T-helper 1 cell (primary cell): ENCODE data around the gene ENO2.

ENCODE experiments used
- DNase-seq, 5 donors: peaks; one replicate each; pipeline ENCODE4 v3.0.0-alpha.2; 2012 to 2020

Gene ENO2

DNA sequence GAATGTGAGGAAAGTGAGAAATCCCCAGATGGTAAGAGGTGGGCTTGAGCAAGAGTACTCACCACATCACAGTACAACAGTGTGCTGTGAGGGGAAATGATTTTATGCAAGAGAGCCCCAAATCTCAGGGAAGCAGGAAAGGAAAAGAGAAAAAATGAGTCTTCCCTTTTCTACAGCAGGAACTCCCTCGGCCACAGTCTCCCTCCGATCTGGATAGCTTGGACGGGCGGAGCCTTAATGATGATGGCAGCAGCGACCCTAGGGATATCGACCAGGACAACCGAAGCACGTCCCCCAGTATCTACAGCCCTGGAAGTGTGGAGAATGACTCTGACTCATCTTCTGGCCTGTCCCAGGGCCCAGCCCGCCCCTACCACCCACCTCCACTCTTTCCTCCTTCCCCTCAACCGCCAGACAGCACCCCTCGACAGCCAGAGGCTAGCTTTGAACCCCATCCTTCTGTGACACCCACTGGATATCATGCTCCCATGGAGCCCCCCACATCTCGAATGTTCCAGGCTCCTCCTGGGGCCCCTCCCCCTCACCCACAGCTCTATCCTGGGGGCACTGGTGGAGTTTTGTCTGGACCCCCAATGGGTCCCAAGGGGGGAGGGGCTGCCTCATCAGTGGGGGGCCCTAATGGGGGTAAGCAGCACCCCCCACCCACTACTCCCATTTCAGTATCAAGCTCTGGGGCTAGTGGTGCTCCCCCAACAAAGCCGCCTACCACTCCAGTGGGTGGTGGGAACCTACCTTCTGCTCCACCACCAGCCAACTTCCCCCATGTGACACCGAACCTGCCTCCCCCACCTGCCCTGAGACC, 21.2 kb downstream of the ENO2 start:
- DNase-seq, result no peak

DNA sequence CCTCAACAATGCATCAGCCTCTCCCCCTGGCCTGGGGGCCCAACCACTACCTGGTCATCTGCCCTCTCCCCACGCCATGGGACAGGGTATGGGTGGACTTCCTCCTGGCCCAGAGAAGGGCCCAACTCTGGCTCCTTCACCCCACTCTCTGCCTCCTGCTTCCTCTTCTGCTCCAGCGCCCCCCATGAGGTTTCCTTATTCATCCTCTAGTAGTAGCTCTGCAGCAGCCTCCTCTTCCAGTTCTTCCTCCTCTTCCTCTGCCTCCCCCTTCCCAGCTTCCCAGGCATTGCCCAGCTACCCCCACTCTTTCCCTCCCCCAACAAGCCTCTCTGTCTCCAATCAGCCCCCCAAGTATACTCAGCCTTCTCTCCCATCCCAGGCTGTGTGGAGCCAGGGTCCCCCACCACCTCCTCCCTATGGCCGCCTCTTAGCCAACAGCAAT, 21.8 kb downstream of the ENO2 start:
- DNase-seq, result no peak

DNA sequence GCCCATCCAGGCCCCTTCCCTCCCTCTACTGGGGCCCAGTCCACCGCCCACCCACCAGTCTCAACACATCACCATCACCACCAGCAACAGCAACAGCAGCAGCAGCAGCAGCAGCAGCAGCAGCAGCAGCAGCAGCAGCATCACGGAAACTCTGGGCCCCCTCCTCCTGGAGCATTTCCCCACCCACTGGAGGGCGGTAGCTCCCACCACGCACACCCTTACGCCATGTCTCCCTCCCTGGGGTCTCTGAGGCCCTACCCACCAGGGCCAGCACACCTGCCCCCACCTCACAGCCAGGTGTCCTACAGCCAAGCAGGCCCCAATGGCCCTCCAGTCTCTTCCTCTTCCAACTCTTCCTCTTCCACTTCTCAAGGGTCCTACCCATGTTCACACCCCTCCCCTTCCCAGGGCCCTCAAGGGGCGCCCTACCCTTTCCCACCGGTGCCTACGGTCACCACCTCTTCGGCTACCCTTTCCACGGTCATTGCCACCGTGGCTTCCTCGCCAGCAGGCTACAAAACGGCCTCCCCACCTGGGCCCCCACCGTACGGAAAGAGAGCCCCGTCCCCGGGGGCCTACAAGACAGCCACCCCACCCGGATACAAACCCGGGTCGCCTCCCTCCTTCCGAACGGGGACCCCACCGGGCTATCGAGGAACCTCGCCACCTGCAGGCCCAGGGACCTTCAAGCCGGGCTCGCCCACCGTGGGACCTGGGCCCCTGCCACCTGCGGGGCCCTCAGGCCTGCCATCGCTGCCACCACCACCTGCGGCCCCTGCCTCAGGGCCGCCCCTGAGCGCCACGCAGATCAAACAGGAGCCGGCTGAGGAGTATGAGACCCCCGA, 22.5 kb downstream of the ENO2 start:
- peak in 4 of 5 donors; percentile 25 to 52 (median 46) for DNase-seq

DNA sequence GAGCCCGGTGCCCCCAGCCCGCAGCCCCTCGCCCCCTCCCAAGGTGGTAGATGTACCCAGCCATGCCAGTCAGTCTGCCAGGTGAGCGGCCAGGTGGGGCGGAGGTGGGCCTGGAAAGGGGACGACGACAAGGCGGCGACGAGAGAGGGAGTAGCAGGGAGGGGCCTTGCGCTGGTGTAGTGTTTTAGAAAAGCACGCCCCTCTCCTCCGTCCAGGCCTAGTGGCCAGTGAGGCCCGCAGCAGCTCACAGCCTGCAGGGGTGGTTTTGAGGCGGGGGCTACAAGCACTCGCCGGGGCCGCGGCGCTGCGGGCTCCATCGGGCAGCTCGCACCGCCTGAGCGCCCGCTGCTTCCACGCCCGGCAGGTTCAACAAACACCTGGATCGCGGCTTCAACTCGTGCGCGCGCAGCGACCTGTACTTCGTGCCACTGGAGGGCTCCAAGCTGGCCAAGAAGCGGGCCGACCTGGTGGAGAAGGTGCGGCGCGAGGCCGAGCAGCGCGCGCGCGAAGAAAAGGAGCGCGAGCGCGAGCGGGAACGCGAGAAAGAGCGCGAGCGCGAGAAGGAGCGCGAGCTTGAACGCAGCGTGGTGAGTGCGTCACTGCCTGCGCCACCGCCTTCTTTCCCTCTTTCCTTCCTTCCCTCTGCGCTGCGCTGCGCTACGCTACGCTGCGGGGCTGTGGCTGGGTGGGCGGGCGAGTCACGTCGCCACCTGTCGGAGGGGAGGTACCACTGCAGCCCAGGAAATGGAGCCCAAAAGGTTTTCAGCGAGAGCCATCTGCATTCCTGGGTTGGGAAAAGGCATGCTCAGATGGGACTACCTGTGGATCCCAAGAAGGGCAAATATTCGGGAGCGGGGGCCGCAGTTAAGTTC, 23.3 kb downstream of the ENO2 start:
- DNase-seq, result peak; percentile 89 to 98 (median 91)

DNA sequence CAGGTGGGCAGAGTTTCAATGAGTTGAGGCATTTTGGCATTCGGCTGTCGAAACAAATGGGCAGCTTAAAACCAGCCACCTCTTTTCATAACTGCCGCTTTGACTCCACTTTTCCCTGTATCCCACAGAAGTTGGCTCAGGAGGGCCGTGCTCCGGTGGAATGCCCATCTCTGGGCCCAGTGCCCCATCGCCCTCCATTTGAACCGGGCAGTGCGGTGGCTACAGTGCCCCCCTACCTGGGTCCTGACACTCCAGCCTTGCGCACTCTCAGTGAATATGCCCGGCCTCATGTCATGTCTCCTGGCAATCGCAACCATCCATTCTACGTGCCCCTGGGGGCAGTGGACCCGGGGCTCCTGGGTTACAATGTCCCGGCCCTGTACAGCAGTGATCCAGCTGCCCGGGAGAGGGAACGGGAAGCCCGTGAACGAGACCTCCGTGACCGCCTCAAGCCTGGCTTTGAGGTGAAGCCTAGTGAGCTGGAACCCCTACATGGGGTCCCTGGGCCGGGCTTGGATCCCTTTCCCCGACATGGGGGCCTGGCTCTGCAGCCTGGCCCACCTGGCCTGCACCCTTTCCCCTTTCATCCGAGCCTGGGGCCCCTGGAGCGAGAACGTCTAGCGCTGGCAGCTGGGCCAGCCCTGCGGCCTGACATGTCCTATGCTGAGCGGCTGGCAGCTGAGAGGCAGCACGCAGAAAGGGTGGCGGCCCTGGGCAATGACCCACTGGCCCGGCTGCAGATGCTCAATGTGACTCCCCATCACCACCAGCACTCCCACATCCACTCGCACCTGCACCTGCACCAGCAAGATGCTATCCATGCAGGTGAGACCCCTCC, 24.2 kb downstream of the ENO2 start:
- DNase-seq, result peak in 1 of 5 donors; percentile 15

DNA sequence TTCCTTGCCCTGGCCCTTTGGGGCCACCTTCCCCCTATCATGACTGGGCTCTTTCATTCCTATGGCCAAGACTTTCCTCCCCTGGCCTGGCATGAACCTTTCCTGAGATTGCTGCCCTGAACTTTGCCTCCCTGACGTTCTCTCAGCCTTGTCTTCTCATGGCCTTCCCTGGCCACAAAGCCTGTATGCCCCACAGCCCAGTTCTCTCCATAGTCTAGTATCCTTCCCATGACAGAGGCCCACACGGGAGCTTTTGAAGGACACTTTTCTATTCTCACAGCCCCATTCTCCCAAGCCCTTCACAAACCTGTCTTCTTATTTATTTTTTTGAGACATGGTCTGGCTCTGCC, 24.8 kb downstream of the ENO2 start:
- DNase-seq, result no peak

DNA sequence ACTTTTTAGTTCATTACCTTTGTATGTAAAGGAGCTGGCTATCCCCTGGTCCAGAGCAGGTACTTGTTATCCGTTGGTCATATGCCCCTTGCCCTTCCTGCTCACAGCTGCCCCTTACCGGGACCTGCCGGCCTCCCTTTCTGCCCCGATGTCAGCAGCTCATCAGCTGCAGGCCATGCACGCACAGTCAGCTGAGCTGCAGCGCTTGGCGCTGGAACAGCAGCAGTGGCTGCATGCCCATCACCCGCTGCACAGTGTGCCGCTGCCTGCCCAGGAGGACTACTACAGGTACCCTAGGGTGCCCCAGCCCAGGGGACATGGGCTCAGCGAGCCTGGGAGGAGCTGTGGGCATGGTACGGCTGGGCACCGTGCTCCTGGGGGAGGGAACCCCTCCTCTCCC, 26.9 kb downstream of the ENO2 start:
- DNase-seq, result no peak

DNA sequence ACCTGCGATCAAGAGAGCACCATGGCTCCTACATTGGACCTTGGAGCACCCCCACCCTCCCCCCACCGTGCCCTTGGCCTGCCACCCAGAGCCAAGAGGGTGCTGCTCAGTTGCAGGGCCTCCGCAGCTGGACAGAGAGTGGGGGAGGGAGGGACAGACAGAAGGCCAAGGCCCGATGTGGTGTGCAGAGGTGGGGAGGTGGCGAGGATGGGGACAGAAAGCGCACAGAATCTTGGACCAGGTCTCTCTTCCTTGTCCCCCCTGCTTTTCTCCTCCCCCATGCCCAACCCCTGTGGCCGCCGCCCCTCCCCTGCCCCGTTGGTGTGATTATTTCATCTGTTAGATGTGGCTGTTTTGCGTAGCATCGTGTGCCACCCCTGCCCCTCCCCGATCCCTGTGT, 27.4 kb downstream of the ENO2 start:
- DNase-seq, result no peak

DNA sequence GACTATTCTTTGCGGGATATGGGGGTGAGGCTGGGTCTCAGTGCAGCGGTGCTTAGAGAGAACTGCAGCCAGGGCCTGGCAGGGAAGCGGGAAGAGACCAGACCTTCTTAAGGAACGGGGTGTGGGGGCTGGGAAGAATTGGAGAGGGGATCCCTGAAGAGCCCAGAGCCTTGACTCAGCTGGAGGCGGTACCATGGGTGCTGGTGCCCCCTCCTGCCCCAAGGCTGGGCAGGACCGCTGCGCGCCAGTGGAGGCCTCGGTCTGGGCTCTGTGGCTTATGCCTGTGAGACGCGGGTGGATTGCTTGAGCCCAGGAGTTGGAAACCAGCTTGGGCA, 27.9 kb downstream of the ENO2 start:
- DNase-seq, result no peak

DNA sequence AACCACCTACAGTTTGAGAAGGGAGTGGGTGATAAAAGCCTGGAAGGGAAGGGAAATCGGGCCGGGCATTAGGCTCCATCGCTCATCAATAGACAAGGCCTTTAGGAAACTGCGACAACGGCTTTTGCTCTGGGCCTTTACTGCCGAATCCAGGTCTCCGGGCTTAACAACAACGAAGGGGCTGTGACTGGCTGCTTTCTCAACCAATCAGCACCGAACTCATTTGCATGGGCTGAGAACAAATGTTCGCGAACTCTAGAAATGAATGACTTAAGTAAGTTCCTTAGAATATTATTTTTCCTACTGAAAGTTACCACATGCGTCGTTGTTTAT, 29.0 kb downstream of the ENO2 start:
- peak; percentile 66 to 90 (median 77) for DNase-seq

DNA sequence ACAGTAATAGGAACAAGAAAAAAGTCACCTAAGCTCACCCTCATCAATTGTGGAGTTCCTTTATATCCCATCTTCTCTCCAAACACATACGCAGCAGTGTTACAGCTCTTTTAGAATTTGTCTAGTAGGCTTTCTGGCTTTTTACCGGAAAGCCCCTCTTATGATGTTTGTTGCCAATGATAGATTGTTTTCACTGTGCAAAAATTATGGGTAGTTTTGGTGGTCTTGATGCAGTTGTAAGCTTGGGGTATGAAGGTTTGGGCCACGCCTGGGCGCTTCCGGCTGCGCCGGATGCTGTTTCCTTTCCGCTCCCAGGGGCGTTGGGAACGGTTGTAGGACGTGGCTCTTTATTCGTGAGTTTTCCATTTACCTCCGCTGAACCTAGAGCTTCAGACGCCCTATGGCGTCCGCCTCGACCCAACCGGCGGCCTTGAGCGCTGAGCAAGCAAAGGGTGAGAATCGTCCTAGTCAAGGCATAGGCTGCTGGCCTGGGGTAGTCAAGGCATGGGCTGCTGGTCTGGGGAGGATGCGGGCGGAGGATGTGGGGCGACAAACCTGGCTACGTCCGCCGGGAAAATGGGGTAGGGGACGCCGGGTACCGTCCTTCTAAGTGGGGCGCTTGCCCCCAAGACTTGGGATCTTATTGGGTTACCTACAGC, 29.5 kb downstream of the ENO2 start, which contains the start of the genes C12orf57 and RNU7-1:
Gene C12orf57, plus strand, starts transcription at position 301 of the 659 bp plus-strand sequence. Its CDS starts 100 bp downstream, at position 401.
Gene RNU7-1, plus strand, starts transcription at position 95 of the 659 bp plus-strand sequence.
- peak; percentile 57 to 95 (median 67) for DNase-seq

DNA sequence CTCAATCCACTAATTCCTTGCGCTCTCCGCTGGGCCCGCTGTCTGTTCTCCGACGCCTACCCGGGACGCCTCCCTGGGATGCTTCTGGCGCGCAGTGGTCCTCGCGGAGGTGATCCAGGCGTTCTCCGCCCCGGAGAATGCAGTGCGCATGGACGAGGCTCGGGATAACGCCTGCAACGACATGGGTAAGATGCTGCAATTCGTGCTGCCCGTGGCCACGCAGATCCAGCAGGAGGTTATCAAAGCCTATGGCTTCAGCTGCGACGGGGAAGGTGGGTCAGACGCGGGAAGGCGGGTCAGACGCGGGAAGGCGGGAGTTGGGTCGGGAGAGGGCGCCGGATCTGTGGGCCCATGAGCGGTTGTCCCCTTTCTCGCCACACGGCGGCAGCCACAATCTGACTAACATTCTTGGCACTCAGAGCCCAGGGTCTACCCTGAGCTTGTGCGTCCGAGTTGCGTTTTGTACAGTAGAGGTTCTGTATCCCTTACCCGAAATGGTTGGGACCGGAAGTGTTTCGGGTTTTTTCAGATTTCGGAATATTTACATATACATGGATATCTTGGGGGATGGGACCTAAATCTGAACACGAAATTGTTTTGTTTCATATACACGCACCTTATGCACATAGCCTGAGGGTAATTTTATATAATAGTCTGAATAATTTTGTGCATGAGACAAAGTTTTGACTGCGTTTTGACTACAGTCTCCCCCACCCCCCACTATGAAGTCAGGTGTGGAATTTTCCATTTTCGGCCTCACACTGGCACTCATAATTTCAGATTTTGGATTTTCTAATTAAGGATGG, 30.2 kb downstream of the ENO2 start:
- peak; percentile 74 to 92 (median 83) for DNase-seq

DNA sequence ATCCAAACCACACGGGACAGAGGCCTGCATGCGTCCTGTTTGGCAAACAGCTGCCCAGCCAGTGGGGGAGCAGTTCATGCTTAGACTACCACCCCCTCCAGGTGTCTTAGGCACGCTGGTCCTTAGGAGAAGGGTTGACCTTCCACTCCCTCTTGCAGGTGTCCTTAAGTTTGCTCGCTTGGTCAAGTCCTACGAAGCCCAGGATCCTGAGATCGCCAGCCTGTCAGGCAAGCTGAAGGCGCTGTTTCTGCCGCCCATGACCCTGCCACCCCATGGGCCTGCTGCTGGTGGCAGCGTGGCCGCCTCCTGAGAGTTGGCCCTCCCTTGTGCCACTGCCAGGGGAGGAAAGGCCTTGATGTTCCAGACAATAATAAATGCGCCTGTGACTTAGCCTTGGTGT, 31.2 kb downstream of the ENO2 start:
- DNase-seq, result no peak

DNA sequence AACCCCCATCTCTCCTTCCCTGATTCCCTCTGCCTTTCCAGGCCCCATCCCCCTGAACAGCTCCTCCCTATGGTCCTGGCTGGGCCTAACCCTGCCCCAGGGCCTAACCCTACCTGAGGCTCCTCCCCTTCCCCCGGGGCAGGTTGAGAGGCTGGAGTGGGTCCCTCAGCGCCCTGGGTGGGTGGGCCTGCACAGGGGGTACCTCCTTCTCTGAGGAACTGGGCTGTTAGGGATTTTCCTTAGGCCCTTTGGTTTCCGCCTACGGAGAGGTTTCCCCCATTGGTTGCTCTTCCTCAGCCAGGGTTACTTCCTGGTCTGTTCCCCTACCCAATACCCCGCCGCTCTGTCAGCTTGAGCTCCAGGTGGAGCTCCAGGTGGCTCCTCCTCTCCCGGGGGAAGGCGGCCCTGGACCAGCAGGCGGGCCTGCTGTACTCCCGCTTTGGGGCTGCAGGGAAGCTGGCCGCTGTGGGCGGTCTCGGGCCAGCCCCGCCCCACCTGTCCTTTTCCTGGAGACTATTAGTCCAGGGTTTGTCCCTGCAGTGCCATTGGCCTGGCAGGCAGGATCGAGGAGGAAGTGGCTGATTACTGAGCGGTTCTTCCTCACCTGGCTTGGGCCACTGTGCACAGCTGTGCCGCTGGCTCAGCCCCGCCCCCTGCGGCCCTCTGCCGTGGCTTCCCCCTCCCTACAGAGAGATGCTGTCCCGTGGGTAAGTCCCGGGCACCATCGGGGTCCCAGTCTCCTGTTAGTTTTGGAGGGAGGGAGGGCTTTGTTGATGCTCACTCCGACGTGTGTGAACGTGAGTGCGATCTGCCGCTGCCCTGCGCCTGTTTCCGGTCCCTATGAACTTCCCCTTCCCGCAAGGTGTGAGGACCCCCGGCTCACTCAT, 31.9 kb downstream of the ENO2 start:
- DNase-seq, result peak; percentile 59 to 70 (median 63)

DNA sequence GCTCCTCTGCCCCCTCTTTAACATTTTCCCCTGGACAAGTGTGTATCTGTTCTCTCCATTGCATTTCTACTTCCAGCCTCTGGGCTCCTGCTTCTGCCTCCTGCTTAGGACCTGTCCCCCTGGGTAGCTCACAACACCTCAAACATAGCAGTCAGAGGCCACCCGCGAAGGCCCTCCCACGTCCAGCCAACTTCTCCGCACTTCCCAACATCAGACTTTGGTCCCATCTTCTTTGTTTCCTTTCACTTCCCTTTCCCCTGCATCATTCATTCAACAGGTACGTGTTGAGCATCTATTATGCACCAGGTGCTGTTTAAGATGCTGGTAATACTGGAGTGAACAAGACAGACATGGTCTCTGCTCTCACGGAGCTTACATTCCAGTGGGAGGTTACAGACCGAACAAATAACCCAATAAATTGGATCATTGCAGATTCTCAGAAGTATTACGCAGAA, 32.6 kb downstream of the ENO2 start:
- no peak for DNase-seq

DNA sequence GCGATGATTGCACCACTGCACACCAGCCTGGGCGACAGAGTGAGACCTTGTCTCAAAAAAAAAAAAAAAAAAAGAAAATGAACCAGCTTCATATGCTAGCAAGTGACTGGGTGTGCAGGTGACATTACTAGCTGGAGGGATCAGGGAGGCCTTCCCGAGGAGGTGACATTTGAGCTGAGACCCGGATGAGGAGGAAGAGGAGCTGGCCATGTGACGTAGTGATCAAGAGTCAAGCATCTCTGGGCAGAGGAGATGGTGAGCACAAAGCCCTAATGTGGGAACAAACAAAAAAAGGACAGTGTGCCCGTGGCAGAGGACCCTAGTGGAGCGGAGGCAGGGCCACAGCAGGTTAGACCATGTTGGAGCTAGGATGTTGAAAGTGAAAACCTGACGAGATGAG, 33.2 kb downstream of the ENO2 start:
- DNase-seq, result no peak

DNA sequence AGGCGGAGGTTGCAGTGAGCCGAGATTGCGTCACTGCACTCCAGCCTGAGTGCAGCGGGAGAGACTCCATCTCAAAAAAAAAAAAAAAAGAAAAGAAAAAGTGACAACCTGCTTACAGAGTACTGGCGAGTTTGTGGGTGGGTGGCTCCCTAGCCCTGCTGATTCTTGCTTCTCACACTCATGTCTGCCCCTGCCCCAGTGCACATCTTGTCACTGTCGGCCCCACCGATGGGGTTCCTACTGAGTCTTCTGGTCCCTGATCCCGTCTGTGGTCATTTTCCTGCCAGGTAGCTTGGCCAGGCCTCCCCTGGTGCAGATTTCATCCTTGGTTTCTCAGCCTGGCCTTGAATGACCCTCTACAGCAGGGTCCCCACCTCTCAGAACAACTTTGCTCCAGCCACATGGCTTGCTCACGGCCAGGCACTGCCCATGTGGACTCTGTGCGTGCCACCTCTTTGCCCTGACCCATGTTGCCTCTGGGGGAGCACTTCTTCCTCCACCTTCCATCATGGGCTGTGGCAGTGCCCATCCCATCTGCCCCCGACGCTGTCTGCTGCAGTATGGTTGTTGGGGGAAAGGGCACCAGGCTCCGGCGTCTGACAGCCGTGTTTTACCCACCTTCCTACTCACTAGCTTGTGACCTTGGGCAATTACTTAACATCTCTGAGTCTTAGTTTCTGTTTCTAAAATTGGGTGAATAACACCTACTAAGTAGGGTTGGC, 34.7 kb downstream of the ENO2 start:
- peak in 1 of 5 donors; percentile 36 for DNase-seq

DNA sequence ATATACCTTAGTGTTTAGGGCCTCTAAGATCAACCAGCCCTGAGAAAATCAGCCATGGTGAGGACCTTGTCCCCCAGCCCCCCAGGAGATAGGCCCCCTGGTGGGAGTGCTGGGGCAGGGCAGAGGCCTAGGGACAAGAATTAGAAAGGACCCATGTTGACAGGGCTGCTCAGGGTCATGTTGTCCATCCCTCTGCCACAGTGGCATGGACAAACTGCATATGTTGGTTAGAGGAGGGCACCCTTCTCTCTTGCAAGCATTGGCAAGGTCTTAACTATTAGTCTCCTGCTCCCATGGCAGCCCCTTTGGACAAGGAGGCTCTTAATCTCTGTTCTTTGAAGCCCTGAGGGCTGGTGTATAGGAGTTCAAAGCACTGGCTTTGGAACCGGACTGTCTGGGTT, 36.0 kb downstream of the ENO2 start:
- peak in 1 of 5 donors; percentile 55 for DNase-seq
